ENCODE data around the gene REEP3.

DNA sequence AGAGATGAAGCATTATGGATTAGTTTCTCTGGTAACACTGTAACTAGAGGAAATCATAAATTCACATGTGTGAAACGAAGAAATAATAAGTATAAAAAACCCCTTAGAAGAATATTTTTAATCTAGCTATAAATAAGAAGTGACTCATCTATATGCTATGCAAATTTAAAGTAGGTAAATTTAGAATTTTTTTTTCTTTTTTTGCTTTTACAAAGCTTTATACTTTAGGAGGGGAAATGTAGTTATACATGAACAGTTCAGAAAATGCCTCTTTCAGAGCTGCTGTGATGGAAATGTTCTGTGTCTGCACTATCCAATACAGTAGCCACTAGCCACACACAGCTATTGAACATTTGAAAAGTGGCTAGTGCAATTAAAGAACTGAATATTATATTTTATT is 87.3 kb downstream of the REEP3 start:
- no peak for TF ChIP-seq EZH2 (IDR thresholded peaks at IDR 0.05; ENCODE audit: borderline replicate concordance, insufficient read depth, low read depth, low read length, poor library complexity, severe bottlenecking)
- TF ChIP-seq, protein P1, sequence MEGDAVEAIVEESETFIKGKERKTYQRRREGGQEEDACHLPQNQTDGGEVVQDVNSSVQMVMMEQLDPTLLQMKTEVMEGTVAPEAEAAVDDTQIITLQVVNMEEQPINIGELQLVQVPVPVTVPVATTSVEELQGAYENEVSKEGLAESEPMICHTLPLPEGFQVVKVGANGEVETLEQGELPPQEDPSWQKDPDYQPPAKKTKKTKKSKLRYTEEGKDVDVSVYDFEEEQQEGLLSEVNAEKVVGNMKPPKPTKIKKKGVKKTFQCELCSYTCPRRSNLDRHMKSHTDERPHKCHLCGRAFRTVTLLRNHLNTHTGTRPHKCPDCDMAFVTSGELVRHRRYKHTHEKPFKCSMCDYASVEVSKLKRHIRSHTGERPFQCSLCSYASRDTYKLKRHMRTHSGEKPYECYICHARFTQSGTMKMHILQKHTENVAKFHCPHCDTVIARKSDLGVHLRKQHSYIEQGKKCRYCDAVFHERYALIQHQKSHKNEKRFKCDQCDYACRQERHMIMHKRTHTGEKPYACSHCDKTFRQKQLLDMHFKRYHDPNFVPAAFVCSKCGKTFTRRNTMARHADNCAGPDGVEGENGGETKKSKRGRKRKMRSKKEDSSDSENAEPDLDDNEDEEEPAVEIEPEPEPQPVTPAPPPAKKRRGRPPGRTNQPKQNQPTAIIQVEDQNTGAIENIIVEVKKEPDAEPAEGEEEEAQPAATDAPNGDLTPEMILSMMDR (IDR thresholded peaks at IDR 0.05) = no peak

Data from B cell (primary cell).